K562 (cell line): ENCODE data around the gene PSAT1.

Source experiments
- BCL6 ChIP-seq: fragments of 250-450 bp; sonication (Bioruptor Pico); IDR thresholded peaks from 2 replicates; pipeline ENCODE4 v1.4.0; 2020
- CTCF ChIP-seq, 3 experiments: IDR thresholded peaks in 2 of 3; conservative IDR thresholded peaks in 1 of 3; 2 replicates each; pipeline ENCODE4 v1.5.1; 2011 to 2012; ENCODE audit warnings: low read length in 3 of 3, mild to moderate bottlenecking in 3 of 3, control low read depth in 2 of 3, improper control_type of control experiment in 1 of 3, inconsistent platforms in 1 of 3, low read depth in 1 of 3, mixed read lengths in 1 of 3, moderate library complexity in 1 of 3; ENCODE audit not compliant: insufficient read depth in 2 of 3
- HCFC1 ChIP-seq: IDR thresholded peaks from 2 replicates; pipeline ENCODE4 v1.6.1; 2012; ENCODE audit warnings: low read depth, low read length, improper control_type of control experiment
- POLR2AphosphoS2 ChIP-seq: IDR thresholded peaks from 2 replicates; pipeline ENCODE4 v1.6.1; 2012; ENCODE audit warnings: low read length, improper control_type of control experiment
- SP1 ChIP-seq: sonication (generic); formaldehyde crosslinking; IDR thresholded peaks from 2 replicates; pipeline ENCODE4 v1.8.1; 2022; ENCODE audit warnings: mild to moderate bottlenecking, missing genetic modification reagents
- SRSF7 ChIP-seq: fragments of 200-400 bp; formaldehyde crosslinking; optimal IDR thresholded peaks from 2 replicates; pipeline ENCODE3; 2017; ENCODE audit warnings: mild to moderate bottlenecking, low read depth, low read length
- TAF15 ChIP-seq: fragments of 200-400 bp; formaldehyde crosslinking; IDR thresholded peaks from 2 replicates; pipeline ENCODE4 v1.6.1; 2017; ENCODE audit warnings: mild to moderate bottlenecking, low read depth, low read length, moderate library complexity
- TF ChIP-seq, protein P1 (sequence below): sonication (generic); formaldehyde crosslinking; IDR thresholded peaks from 2 replicates; pipeline ENCODE4 v1.5.0; 2020; ENCODE audit warnings: missing genetic modification reagents
- TF ChIP-seq, protein P2 (sequence below): sonication (generic); formaldehyde crosslinking; IDR thresholded peaks from 2 replicates; pipeline ENCODE4 v1.9.0; 2022; ENCODE audit warnings: mild to moderate bottlenecking, missing genetic modification reagents
- TF ChIP-seq, protein P3 (sequence below): fragments of 450-650 bp; conservative IDR thresholded peaks from 2 replicates; pipeline ENCODE4 v1.6.1; 2016; ENCODE audit warnings: missing genetic modification characterization, low read depth, mild to moderate bottlenecking, control low read depth, missing compliant biosample characterization
- TF ChIP-seq, protein P4 (sequence below): fragments of 200-600 bp; sonication (generic); IDR thresholded peaks from one replicate; pipeline ENCODE4 v1.6.1; 2012; ENCODE audit warnings: mild to moderate bottlenecking, low read depth, low read length, inconsistent platforms

DNA sequence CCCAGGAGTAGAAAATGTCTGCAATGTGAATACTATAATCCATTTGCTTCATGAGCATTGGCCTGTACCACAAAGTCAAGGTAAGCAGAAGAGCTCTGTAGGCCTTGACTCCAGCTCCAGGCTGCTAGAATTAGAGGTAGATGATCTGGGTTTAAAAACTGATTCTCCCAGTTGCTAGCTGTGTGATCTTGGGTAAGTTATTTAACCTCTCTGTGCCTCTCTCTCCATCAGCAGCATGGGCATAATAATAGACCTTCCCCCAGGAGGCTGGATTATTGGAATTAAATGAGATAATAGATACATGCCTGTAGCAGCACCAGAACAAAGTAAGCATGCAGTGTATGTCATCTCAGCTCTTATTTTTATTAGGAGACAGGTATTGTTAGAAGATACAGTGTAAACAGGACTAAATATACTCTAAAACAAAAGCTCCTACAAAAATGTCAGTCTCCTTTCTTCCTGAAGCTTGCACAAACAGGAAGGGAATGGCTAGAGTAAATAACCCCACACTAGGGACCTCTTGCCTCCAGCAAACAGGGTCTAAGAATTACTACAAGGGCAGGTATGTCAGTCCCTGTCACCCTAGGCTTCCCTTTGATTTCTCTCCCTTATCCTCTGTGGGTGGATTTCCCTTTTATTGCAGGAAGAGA lies 57.5 kb downstream of the PSAT1 start:
- TF ChIP-seq, protein P1, sequence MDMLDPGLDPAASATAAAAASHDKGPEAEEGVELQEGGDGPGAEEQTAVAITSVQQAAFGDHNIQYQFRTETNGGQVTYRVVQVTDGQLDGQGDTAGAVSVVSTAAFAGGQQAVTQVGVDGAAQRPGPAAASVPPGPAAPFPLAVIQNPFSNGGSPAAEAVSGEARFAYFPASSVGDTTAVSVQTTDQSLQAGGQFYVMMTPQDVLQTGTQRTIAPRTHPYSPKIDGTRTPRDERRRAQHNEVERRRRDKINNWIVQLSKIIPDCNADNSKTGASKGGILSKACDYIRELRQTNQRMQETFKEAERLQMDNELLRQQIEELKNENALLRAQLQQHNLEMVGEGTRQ (CRISPR knock-in tag) = no peak
- no peak for TF ChIP-seq HCFC1
- no peak for TF ChIP-seq SP1 (CRISPR knock-in tag)
- TF ChIP-seq BCL6 (CRISPR knock-in tag) = no peak
- no peak for TF ChIP-seq CTCF (IDR thresholded peaks at IDR 0.05 in 2 of 3, conservative IDR thresholded peaks at IDR 0.05 in 1 of 3; ENCODE audit: insufficient read depth in 2 of 3, low read depth in 1 of 3, low read length in 3 of 3)
- TF ChIP-seq SRSF7 = no peak
- TF ChIP-seq POLR2AphosphoS2 = no peak
- TF ChIP-seq, protein P2, sequence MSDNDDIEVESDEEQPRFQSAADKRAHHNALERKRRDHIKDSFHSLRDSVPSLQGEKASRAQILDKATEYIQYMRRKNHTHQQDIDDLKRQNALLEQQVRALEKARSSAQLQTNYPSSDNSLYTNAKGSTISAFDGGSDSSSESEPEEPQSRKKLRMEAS (CRISPR knock-in tag) = no peak
- TF ChIP-seq, protein P3, sequence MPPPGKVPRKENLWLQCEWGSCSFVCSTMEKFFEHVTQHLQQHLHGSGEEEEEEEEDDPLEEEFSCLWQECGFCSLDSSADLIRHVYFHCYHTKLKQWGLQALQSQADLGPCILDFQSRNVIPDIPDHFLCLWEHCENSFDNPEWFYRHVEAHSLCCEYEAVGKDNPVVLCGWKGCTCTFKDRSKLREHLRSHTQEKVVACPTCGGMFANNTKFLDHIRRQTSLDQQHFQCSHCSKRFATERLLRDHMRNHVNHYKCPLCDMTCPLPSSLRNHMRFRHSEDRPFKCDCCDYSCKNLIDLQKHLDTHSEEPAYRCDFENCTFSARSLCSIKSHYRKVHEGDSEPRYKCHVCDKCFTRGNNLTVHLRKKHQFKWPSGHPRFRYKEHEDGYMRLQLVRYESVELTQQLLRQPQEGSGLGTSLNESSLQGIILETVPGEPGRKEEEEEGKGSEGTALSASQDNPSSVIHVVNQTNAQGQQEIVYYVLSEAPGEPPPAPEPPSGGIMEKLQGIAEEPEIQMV = no peak
- TF ChIP-seq, protein P4, sequence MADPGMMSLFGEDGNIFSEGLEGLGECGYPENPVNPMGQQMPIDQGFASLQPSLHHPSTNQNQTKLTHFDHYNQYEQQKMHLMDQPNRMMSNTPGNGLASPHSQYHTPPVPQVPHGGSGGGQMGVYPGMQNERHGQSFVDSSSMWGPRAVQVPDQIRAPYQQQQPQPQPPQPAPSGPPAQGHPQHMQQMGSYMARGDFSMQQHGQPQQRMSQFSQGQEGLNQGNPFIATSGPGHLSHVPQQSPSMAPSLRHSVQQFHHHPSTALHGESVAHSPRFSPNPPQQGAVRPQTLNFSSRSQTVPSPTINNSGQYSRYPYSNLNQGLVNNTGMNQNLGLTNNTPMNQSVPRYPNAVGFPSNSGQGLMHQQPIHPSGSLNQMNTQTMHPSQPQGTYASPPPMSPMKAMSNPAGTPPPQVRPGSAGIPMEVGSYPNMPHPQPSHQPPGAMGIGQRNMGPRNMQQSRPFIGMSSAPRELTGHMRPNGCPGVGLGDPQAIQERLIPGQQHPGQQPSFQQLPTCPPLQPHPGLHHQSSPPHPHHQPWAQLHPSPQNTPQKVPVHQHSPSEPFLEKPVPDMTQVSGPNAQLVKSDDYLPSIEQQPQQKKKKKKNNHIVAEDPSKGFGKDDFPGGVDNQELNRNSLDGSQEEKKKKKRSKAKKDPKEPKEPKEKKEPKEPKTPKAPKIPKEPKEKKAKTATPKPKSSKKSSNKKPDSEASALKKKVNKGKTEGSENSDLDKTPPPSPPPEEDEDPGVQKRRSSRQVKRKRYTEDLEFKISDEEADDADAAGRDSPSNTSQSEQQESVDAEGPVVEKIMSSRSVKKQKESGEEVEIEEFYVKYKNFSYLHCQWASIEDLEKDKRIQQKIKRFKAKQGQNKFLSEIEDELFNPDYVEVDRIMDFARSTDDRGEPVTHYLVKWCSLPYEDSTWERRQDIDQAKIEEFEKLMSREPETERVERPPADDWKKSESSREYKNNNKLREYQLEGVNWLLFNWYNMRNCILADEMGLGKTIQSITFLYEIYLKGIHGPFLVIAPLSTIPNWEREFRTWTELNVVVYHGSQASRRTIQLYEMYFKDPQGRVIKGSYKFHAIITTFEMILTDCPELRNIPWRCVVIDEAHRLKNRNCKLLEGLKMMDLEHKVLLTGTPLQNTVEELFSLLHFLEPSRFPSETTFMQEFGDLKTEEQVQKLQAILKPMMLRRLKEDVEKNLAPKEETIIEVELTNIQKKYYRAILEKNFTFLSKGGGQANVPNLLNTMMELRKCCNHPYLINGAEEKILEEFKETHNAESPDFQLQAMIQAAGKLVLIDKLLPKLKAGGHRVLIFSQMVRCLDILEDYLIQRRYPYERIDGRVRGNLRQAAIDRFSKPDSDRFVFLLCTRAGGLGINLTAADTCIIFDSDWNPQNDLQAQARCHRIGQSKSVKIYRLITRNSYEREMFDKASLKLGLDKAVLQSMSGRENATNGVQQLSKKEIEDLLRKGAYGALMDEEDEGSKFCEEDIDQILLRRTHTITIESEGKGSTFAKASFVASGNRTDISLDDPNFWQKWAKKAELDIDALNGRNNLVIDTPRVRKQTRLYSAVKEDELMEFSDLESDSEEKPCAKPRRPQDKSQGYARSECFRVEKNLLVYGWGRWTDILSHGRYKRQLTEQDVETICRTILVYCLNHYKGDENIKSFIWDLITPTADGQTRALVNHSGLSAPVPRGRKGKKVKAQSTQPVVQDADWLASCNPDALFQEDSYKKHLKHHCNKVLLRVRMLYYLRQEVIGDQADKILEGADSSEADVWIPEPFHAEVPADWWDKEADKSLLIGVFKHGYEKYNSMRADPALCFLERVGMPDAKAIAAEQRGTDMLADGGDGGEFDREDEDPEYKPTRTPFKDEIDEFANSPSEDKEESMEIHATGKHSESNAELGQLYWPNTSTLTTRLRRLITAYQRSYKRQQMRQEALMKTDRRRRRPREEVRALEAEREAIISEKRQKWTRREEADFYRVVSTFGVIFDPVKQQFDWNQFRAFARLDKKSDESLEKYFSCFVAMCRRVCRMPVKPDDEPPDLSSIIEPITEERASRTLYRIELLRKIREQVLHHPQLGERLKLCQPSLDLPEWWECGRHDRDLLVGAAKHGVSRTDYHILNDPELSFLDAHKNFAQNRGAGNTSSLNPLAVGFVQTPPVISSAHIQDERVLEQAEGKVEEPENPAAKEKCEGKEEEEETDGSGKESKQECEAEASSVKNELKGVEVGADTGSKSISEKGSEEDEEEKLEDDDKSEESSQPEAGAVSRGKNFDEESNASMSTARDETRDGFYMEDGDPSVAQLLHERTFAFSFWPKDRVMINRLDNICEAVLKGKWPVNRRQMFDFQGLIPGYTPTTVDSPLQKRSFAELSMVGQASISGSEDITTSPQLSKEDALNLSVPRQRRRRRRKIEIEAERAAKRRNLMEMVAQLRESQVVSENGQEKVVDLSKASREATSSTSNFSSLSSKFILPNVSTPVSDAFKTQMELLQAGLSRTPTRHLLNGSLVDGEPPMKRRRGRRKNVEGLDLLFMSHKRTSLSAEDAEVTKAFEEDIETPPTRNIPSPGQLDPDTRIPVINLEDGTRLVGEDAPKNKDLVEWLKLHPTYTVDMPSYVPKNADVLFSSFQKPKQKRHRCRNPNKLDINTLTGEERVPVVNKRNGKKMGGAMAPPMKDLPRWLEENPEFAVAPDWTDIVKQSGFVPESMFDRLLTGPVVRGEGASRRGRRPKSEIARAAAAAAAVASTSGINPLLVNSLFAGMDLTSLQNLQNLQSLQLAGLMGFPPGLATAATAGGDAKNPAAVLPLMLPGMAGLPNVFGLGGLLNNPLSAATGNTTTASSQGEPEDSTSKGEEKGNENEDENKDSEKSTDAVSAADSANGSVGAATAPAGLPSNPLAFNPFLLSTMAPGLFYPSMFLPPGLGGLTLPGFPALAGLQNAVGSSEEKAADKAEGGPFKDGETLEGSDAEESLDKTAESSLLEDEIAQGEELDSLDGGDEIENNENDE = no peak
- no peak for TF ChIP-seq TAF15
